ENCODE measurements around the gene AGXT2.

- TF ChIP-seq, protein P1, sequence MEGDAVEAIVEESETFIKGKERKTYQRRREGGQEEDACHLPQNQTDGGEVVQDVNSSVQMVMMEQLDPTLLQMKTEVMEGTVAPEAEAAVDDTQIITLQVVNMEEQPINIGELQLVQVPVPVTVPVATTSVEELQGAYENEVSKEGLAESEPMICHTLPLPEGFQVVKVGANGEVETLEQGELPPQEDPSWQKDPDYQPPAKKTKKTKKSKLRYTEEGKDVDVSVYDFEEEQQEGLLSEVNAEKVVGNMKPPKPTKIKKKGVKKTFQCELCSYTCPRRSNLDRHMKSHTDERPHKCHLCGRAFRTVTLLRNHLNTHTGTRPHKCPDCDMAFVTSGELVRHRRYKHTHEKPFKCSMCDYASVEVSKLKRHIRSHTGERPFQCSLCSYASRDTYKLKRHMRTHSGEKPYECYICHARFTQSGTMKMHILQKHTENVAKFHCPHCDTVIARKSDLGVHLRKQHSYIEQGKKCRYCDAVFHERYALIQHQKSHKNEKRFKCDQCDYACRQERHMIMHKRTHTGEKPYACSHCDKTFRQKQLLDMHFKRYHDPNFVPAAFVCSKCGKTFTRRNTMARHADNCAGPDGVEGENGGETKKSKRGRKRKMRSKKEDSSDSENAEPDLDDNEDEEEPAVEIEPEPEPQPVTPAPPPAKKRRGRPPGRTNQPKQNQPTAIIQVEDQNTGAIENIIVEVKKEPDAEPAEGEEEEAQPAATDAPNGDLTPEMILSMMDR (IDR thresholded peaks at IDR 0.05): no peak
- no peak for TF ChIP-seq EZH2phosphoT487 (IDR thresholded peaks at IDR 0.05)
Measured at GRCh38 chr5:35009657-35010056, 38.1 kb downstream of the AGXT2 start.
